Fibroblast of peridontal ligament (primary cell): ENCODE data around the gene PSORS1C1.

Experiments used
- DNase-seq: peaks from one replicate; pipeline ENCODE4 v3.0.0-alpha.2; 2010; ENCODE audit errors: extremely low read depth

Gene PSORS1C1

DNA sequence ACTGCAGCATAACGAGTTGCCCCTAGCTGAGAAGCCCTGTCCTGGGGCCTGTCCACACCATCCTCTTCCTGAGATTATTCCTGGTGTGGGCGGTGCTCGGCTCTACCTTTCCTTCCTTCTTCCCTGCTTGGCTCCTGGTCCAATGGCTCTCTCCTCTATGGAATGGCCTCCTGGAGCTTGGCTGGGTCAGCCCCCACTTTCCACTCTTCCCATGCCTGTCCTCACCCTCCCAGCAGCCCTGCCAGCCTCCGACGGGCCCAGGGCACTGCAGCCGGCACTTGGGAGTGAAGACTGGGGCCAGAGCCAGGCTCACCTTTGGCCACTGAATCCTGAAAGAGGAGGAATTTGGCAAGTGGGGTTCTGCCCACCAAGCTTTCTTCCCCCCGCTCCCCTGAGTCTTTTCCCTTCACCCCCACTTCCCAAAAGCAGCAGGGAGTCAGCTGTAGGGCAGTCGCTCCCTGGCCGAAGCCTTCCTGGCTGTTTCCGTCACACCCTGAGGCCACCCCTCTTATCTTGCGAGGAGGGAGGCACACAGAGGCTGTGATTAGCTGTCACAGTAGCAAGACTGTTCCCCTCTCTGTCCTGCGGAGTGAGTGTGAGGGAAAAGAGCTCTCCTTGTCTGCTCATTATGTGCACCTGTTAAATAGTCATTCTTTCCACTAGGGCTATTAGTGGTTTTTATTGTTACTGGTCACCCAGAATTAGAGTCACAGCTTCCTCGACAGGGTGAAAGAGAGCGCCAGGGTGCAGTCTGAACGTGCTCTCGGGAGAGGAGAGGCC lies 12.0 kb downstream of the PSORS1C1 start:
- no peak for DNase-seq

DNA sequence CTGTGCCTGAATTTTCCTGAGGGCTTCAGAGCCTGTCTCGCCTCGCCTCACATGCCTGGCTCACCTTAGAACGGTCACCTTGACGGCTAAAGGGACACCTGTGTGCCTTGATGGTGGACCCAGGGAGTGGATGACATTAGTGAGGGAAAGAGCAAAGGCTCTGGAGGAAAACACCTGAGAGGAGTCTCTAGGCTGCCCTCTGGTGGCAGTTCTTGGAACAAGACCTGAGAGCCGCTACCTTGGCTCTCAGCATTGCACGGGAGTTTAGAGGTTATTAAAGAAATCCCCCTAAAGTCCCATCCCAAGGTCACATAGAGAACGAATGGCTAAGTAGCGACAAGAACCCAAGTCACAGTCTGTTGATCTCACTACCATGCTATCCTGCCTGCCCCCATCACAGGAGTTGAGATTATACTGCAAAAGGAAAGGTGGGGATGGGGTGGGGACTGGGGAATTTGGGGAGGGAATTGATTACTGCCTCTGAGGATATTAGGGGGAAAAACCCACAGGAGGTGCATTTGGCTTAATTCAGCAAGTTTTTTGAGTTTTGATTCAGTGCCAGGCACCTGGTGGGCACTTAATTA lies 13.6 kb downstream of the PSORS1C1 start:
- peak; percentile 35 for DNase-seq

DNA sequence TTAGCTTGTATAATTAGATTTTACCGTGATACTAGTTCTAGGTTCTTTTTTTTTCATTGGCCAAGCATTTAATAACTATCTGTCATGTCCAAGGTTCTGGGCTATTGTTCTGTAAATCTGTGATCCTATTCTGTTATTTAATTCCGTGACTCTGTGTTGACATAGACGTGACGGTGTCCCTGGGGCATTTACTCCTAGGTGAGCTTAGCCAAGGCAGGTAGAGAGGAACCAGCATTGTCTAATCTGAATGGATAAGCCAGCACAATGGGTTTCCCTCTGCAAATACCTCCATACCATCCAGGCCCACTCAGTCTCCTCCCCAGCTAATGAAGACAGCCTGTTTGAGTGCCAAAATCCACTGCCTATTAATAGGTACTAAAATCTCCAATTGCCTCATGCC lies 14.5 kb downstream of the PSORS1C1 start:
- no peak for DNase-seq

DNA sequence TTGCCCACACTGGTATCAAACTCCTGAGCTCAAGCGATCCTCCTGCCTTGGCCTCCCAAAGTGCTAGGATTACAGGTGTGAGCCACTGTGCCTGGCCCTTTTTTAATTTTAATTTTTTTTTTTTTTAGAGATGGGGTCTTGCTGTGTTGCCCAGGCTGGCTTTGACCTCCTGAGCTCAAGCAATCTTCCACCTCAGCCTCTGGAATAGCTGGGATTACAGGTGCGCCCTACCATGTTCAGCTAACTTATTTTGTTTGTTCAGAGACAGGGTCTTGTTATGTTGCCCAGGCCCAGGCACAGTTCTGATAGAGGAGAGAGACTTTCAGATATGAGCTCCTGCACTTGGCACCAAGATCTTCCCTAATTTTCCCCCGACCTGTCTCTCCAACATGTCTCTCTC lies 16.2 kb downstream of the PSORS1C1 start:
- DNase-seq, result no peak

DNA sequence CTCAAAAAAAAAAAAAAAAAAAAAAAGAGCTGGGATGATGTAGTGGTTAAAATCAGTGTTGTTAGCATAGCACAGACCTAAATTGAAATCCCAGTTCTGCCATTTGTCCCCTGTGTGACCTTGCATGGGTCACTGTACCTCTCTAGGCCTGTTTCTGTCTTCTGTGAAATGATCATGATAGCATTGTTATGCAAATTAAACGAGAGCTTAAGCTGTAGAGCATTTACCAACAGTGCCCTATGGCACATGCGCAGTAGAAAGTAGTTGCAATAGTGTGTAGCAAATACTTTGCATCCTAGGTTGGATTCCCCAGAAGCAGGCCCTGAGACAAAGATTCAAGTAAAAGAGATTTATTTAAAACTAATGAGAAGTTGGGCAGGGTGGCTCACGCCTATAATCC lies 17.0 kb downstream of the PSORS1C1 start:
- DNase-seq, result no peak

DNA sequence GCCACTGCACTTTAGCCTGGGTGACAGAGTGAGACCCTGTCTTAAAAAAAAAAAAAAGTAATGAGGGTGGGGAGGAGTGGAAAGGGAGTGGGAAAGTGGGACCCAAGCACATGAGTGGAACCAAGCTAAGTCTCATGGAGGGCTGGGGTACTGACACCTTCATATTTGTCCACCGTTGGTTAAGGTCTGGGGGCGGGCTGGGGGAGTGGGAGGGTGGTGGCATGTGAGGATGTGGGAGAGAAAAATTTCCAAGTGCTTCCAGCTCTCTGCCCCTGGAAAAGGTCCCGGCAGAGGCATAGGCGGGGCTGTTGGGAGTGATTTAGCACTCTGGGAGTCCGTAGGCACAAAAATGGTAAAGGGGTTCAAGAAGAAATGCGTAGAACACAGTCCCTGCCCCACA lies 18.2 kb downstream of the PSORS1C1 start:
- no peak for DNase-seq

DNA sequence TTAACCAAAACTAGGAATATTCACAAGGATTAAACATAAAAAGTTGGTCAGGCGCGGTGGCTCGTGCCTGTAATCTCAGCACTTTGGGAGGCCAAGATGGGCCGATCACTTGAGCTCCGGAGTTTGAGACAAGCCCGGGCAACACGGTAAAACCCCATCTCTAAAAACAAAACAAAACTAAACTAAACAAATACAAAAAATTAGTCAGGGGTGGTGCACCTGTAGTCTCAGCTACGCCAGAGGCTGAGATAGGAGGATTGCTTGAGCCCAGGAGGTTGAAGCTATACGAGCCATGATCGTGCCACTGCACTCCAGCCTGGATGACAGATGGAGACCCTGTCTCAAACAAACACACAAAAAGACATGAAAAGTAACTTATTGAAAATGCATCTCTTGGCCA lies 21.1 kb downstream of the PSORS1C1 start:
- no peak for DNase-seq

DNA sequence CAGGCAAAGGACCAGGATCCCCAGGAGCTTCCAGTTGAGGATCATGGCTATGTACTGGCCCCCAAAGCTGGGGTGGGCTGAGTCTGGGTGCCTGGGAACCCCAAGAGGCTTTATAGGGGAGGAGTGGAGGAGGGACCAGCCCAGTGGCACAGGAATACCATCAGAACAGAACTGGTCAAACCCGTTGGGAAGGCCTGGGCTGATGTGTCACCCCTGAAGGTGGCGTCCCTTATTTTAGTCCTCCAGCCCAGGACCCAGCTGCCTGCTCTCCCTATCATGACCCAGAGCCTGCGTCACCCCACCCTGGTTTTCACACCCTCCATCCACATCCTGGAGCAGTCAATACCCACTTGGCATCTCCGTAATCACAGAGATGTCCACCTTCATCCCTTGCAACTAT lies 24.4 kb downstream of the PSORS1C1 start, which contains the start of gene PSORS1C2:
PSORS1C2 (minus strand) TSS at position 85 of the 400 bp plus-strand sequence; CDS start at position 45, 40 bp downstream.
- DNase-seq, result no peak

DNA sequence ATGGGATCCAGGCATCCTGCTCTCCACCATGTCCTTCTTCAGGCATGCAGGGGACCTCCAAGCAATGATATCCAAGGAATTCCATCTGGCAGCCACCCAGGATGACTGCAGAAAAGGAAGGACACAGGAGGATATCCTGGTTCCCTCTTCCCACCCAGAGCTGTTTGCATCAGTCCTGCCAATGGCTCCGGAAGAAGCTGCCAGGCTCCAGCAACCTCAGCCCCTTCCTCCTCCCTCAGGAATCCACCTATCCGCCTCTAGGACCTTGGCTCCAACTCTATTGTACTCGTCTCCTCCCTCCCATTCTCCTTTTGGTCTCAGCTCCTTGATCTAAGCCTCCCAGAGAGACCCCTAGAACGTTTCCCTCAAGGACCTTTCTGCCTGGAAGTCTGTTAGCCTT lies 25.0 kb downstream of the PSORS1C1 start:
- DNase-seq, result no peak

DNA sequence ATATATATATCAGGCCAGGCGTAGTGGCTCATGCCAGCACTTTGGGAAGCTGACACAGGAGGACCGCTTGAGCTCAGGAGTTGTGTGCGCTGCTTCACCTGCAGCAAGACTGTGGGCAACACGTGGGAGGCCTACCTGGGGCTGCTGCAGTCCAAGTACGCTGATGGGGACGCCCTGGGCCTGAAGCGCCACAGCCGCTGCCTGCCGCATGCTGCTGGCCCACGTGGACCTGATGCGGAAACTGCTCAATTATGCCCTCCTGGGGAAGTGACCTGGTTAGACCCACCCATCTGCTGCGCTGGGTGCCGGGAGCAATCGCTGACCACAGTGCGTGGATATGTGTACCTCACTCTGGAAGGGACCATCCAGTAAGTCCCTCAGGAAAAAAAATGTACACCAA lies 26.0 kb downstream of the PSORS1C1 start:
- DNase-seq, result no peak

DNA sequence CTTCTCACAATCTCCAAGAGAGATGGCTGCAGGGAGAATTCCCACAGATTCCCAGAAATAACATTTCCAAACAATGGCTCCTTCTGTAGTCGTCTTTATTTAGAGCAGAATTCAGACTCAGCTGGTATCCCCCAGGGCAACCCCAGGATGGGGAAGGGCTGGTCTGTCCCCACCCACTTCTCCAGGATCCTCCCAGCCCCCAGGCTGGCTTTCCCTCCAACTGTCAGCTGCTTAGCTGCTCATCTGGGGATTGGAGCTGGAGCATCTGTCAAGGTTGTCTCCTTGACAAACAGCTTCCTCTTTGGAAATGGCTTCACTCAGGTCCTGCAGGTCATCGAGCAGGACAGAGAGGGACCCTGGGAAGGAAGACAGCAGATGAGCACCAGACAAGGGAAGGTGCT lies 27.8 kb downstream of the PSORS1C1 start:
- DNase-seq, result no peak

DNA sequence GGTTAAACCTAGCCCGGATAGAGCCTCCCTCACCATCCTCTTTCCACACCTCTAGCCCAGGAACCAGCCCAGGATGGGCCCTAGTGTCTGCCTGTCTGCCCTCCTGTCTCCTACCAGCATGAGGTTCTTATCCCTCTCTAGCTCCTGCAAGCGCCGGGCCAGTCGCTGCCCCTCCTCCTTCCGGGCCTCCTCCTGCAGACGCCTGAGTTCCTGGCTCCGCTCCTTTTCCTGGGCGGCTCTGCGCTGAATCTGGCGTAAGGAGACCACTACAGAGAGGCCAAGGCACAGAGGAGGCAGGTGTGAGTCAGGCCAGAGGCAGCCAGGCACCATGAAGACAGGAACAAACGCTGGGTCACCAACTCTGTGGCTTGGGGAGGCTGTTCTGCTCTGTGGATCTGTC lies 28.5 kb downstream of the PSORS1C1 start:
- DNase-seq, result peak; percentile 16

DNA sequence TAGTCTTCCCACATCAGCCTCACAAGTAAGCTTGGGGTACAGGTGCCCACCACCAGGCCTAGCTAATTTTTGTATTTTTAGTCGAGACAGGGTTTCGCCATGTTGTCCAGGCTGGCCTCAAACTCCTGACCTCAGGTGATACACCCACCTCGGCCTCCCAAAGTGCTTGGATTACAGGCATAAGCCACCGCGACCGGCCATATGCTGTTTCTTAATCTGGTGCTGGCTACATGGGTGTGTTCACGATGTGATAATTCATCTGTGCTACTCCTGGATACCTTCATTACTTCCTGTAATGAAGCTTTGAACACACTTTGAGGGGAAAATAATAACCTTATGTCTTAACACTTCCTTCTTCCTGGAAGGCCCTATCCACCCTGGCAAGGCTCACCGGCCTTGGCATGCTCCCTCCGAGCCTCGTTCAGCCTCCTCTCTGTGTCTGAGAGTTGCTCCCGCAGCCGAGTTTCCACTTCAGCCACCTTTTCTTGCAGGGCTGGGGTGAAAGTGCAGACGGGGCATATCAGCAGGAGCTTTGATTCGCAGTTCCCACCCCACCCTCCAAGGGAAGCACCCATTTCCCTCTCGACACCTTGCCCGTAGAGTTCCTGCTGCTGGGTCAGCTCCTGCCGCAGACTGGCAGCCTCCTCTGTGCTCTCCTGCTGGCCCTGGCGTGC lies 29.8 kb downstream of the PSORS1C1 start:
- no peak for DNase-seq

DNA sequence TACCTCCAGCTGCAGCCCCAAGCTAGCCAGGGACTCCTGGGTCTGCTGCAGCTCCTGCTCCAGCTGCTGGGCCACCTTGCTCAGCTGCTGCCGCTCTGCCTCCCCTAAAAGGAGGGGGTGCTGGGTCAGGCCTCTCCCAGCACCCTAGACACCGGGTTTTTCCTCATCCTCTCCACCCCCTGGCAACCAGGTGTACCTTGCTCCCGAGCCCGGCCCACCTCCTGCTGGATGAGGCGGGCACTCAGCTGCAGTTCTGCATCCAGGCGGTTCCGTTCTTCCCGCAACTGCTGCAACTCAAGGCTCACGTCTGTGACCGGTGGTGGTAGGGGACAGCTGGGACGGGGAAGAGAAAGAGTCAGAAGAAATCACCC lies 30.4 kb downstream of the PSORS1C1 start:
- no peak for DNase-seq

DNA sequence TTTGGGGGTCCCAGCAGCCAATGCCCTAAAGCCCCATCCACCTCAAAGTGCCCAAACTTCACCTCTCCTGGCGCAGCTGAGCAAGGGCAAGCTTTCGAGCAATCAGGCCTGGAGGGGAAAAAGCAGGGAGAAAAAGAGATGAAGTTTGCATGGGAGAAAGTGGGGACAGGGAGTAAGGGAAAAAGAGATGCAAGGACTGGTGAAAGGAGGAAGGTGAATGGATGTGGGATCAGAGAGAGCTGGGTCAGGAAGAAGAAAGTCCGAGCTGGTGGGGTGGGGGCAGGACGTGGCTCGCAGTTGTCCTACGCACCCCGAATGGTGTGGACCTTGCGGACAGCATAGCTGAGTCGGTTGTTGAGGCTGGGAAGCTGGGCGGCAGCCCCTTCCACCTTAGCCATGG lies 30.8 kb downstream of the PSORS1C1 start:
- no peak for DNase-seq

DNA sequence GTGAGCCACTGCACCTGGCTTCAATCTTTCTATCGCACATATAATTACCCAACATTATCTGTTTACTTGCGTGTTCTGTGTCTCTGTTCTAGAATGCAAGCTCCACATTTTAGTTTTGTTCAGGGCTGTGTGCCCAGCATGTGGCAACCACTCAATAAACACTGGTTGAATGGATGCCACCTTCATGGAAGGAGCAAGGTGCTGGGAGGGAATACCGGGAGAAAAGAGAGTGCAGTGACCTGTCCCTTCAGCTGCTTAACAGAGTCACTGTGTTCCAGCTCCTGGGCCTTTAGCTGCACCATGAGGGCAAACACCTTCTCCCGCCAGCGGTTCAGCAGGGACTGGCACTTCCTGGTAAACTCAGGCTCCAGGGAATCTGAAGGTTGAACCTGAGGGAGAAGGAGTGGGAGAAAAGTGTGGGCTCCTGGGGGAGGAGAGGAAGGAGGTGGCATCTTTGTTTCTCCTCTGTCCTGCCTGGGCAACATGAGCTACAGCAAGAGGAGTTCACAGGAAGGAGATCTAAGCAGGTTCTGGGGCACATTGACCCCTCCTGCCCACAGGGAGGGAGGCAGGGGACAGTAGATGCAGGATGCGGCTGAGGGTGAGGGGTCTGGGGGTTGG lies 35.3 kb downstream of the PSORS1C1 start:
- no peak for DNase-seq

DNA sequence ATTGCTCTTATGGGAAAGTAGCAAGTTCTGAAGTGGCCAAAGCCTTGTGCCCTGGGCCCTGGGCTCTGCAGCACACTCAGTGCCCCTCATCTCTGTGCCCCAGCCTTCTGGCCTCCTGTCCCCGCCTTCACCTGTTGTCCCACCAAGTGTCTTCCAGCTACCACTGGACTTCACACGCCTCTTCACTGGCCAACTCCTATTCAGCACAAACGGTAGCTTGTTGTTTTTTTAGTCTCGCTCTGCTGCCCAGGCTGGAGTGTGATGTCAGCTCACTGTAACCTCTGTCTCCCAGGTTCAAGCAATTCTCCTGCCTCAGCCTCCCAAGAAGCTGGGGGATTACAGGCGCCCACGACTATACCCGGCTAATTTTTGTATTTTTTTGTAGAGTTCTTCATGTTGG lies 38.2 kb downstream of the PSORS1C1 start:
- no peak for DNase-seq

DNA sequence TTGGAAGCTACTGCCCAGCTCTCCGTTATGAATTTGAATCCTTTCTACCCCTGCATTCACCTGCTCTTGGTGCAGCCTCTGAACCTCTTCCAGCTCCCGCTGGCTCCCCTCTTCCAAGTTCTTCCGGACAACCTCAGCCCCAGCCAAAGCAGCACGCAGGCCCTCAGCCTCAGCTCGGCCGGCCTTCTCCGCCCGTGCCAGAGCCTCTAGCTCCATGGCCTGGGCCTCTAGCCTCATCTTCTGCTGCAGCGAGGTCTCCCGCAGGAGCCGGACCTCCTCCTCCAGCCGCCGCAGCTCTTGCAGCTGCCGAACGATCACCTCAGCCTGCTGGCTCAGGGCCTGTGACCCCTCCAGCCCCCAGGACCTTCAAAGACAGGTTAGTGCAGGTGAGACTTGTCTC lies 39.8 kb downstream of the PSORS1C1 start:
- no peak for DNase-seq

DNA sequence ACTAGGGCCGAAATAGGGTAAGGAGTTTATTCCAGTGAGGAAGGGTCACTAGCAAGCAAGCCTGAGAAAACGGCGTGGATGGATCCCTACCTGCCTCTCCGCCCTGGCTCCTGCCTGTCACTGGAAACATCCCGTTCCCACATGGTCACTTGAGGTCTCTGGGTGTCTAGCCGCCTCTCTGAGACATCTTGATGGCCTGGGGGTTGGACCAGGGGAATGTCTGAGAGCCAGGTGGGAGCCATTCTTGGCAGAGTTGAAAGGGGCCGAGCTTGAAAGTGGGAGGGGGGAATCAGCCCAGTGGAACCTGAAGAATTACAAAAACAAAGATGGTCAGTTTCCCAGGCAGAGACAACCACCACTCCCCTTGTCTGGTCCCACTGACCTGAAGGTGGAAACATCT lies 42.0 kb downstream of the PSORS1C1 start:
- DNase-seq, result no peak

DNA sequence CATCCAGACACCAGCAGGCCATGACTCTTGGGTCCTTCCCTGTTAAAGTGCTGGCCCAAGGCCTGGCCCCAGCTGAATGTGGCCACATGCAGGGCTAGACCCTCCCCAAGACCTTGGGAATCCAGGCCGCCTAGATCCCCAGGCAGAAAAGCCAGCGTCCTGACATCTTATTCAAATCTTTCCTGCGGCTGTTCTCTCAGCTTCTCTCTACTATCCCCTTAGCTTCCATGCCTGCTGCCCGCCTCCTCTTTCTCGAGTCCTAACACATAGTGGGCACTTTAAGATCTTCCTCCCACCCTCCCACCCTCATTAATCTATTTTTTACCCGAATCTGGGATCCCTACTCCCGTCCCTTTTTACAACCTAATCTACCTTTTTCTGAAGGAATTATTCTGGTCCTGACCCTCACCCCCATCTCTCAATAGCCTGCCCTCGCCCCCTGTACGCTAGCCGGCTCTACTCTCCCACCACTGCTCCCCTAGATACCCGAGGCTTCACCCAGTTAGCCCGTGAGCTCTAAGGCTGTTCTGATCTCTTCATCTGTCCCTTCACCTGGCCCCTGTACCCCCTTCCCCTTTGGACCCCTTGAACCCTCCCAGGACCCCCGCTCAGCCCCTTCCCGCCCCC lies 43.0 kb downstream of the PSORS1C1 start, which contains the start of gene CCHCR1:
CCHCR1 (minus strand) TSS at position 290 of the 627 bp plus-strand sequence; CDS start at position 88, 202 bp downstream.
- no peak for DNase-seq

DNA sequence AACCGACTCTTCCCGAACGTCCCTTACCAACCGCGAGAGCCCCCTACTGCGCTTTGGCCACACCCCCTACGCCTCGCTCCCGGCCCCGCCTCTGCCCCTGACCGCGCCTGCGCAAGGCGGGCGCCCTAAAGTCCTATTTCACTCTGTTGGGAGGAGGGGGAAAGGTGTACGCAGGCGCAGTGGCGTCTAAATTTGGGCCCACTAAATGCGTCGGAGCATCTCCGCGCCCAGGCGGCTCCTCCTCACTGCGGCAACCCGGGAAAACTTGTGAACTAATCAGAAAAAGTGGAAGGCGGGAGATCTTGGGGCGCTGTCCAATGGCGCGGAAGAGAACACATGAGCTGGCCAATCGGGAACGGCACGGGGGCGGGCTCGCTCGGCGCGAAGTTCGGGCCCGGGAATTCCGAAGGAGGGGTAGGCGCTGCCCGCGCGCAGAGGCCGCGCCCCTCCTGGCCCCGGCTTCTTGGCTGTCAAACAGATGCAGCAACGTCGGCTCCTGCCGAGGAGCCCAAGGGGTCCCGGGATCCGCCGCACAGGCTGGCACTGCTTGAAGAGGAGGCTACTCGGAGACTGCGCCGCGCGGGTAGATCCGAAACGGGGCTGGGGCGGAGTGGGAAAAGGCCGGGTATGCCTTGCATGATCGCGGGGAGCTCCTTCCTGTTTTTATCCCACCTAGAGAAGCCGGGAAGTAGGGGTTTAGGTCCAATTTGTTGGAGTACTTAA lies 43.7 kb downstream of the PSORS1C1 start, which contains the start of gene TCF19:
TCF19 (plus strand) TSS at position 450 of the 723 bp plus-strand sequence. CDS start 881 bp downstream, outside the sequence.
- peak; percentile 99 for DNase-seq
